AG10803 (cell line): ENCODE measurements around the gene LHB.

Source experiments
- DNase-seq: peaks from one replicate; pipeline ENCODE4 v3.0.0; 2010; ENCODE audit warnings: low read depth
- H3K4me3 ChIP-seq: 2 replicates; pipeline ENCODE4 v1.5.1; 2011; ENCODE audit warnings: mild to moderate bottlenecking, low read length, control low read depth
- TF ChIP-seq, protein P1 (sequence below): conservative IDR thresholded peaks from 2 replicates; pipeline ENCODE4 v1.5.1; 2011; ENCODE audit warnings: mild to moderate bottlenecking, low read length, control low read depth, inconsistent platforms

The LHB gene

DNA sequence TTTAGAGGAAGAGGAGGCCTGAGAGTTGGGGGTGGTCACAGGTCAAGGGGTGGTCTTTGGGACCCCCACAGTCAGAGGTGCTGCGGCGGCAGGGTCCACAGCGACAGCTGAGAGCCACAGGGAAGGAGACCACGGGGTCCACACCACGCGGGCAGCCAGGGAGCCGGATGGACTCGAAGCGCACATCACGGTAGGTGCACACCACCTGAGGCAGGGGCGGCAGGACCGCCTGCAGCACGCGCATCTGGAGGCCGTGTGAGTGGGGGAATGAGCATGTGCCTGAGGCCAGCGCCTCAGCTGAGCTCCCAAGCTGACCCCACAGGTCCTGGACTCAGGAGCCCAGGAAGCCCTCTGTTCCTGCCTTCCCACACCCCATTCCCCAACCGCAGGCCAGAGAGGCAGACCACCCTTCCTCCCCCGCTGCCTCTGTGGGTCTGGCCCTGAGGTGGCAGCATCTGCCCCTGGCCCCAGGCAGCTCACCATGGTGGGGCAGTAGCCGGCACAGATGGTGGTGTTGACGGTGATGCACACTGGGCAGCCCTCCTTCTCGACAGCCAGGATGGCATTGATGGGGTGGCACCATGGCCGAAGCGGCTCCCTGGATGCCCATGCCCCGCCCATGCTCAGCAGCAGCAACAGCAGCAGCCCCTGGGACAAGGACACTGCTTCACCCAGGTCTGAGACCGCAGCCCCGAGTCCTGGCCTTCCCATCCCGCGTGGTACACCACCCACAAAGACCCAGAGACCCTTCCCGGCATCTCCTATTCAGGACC, 638 bp downstream of the LHB start:
- TF ChIP-seq, protein P1, sequence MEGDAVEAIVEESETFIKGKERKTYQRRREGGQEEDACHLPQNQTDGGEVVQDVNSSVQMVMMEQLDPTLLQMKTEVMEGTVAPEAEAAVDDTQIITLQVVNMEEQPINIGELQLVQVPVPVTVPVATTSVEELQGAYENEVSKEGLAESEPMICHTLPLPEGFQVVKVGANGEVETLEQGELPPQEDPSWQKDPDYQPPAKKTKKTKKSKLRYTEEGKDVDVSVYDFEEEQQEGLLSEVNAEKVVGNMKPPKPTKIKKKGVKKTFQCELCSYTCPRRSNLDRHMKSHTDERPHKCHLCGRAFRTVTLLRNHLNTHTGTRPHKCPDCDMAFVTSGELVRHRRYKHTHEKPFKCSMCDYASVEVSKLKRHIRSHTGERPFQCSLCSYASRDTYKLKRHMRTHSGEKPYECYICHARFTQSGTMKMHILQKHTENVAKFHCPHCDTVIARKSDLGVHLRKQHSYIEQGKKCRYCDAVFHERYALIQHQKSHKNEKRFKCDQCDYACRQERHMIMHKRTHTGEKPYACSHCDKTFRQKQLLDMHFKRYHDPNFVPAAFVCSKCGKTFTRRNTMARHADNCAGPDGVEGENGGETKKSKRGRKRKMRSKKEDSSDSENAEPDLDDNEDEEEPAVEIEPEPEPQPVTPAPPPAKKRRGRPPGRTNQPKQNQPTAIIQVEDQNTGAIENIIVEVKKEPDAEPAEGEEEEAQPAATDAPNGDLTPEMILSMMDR = no peak
- no peak for DNase-seq
- no peak overlapping the region for H3K4me3 ChIP-seq

DNA sequence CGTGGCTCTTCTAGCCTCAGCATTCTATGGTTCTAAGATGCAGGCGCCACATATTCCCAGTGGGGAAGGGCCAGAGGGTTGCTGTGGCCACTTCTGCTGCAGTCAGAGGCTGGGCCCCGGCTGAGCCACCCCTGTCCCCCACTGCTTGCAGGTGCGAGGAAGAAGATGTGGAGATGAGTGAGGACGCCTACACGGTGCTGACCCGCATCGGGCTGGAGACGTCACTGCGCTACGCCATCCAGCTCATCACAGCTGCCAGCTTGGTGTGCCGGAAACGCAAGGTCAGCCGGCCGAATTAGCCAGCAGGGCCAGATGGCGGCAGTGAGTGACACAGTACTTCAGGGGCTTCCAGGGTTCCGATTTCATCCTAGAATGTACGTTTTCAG, 2.0 kb downstream of the LHB start:
- TF ChIP-seq, protein P1 = no peak
- no peak overlapping the region for H3K4me3 ChIP-seq
- DNase-seq = no peak

DNA sequence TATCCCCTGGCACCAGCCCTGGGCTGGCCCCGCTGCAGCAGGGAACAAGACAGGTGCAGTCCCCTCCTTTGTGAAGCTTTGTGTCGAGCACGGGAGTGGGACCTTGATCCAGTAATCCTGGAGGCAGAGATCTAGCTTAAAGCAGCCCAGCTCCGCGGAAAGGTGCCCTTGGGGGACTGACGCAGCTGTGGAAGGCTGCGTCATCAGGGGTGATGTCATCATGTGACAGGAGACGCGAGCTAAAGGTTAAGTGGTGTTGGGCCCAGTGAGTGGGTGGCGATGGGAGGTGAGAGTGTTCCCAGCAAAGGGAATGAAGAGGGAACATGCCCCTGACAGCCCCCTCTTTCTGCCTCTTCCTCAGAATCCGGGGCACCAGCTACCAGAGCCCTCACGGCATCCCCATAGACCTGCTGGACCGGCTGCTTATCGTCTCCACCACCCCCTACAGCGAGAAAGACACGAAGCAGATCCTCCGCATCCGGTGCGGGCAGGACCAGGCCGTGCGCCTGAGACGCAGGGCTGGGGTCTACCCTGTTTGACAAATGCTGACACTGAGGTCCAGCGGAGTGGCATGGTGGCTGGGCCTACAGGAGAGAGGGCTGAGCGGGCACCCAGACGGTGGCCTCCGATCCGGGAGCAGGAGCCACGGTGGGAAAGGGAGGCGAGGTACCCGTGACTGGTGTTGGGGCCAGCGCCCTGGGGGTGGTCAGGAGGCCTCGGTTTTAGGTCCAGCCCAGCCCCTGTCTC, 2.6 kb downstream of the LHB start:
- TF ChIP-seq, protein P1 = no peak
- DNase-seq = no peak

DNA sequence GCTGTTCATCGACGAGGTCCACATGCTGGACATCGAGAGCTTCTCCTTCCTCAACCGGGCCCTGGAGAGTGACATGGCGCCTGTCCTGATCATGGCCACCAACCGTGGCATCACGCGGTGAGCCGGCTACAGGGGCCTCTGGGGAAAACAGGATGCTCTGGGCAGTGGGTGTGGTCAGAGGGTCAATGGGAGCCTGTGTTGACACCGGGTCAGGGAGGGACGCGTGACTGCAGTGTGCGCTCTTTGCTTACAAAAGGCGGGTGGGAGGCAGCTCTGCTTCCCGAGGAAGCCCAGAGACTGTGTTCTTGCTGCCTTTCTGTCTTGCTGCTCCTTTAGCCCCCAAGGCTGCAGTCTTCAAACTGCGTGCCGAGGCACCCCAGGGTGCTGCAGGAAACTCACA, 5.7 kb downstream of the LHB start:
- TF ChIP-seq, protein P1 = no peak
- no peak for DNase-seq

More for the DNA sequence above, 2.6 kb downstream of the LHB start:
- no peak overlapping the region for H3K4me3 ChIP-seq

DNA sequence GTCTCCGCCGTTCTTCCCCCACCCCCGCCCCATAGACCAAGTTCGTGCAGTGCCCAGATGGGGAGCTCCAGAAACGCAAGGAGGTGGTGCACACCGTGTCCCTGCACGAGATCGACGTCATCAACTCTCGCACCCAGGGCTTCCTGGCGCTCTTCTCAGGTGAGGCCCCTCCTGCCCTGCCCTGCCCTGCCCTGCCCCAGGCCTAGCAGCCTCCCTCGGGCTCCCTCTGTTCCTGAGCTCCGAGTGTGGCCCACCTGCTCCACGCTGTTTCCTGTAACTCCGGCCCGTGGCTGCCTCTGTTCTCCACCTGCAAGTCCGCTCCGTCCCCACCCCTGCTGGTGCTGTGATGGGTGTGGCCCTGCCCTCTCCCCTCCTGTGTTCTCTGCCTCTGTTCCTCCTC, 6.4 kb downstream of the LHB start:
- TF ChIP-seq, protein P1 = no peak
- DNase-seq = no peak
- H3K4me3 ChIP-seq = no peak overlapping the region

More for the DNA sequence above, 5.7 kb downstream of the LHB start:
- no peak overlapping the region for H3K4me3 ChIP-seq

DNA sequence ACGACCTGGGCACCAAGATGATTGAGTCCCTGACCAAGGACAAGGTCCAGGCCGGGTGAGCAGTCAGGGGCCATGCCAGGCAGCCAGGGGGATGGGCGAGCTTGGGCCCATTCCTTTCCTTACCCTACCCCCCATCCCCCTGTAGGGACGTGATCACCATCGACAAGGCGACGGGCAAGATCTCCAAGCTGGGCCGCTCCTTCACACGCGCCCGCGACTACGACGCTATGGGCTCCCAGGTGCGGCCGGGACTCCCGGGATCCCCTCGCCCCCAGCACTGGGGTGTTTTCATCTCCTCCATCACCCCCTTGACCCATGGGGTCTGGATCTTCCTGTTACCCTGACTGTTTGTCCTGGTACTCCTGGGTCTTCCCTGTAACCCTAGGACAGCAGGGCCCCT, 7.1 kb downstream of the LHB start:
- TF ChIP-seq, protein P1 = no peak
- no peak overlapping the region for H3K4me3 ChIP-seq
- no peak for DNase-seq

DNA sequence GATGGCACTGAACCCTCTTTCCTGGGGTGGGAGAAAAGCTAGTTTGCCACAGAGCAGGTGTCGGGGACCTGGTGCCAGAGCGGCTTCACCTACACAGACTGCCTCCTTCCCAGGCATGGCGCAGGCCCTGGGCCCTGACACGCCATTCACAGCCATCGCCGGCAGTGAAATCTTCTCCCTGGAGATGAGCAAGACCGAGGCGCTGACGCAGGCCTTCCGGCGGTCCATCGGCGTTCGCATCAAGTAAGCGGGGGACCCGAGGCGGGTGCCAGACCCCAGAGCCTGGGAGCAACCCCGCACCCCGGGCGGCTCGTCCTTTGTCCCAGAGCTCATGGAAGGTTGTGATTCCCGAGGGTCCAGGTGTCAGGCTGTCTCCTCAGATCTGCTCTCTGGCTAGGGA, 10.0 kb downstream of the LHB start:
- no peak overlapping the region for H3K4me3 ChIP-seq
- DNase-seq = no peak
- TF ChIP-seq, protein P1 = no peak
